Superior temporal gyrus (tissue), 1 donor: ENCODE measurements around the gene STK32B.
"Not testable (repeated sequence)": the region's sequence is repeated elsewhere in the genome, so short reads cannot be mapped to it uniquely, and the experiment has no call there.

Experiments
- DNase-seq: peaks from one replicate; pipeline ENCODE4 v3.0.0-alpha.2; 2016; ENCODE audit errors: extremely low spot score

The STK32B gene

DNA sequence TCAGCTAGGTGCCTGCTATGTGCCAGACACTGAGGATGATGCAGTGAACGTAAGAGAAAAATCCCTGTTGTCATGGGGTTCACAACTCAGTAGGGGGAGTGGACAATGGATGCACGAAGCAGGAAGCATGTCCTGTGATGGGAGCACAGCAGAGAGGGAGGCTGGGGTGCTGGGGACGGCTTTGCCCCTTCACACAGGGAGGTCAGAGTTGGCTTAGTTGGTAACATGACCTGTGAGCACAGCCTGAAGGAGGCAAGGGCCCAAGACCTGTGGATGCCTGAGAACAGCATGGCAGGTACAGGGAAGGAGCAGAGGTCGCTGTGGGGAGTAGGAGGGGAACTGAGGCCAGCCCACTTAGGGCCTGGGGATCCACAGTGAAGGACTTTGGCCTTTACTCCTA lies 109.4 kb downstream of the STK32B start:
- no peak for DNase-seq

DNA sequence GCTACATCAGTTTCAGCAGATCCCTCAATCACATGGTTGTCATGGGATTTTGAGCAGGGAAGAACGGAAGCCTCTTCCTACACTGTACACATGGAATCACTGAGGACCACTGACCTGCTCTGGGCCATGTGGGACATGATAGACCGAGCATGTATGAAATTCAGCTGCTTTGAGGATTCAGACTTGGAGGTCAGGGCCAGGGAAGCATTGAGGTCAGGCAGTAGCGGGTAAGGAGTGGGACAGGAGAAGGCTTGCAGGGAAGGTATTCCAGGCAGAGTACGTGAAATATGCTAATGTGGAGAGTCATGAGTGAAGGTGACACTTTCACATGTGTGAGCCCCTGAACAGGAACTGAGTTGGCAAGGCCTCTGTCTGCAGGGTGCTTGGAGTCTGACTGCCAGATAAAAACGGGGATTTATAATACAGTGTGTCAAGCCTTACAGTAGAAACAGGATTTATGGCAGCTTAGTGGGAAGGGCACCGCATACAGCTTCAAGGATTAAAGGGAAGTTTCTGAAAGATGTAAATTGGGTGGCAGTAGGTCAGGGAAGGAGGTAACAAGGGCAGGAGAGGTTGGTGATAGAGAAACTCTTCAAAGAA lies 111.7 kb downstream of the STK32B start:
- DNase-seq: no peak

DNA sequence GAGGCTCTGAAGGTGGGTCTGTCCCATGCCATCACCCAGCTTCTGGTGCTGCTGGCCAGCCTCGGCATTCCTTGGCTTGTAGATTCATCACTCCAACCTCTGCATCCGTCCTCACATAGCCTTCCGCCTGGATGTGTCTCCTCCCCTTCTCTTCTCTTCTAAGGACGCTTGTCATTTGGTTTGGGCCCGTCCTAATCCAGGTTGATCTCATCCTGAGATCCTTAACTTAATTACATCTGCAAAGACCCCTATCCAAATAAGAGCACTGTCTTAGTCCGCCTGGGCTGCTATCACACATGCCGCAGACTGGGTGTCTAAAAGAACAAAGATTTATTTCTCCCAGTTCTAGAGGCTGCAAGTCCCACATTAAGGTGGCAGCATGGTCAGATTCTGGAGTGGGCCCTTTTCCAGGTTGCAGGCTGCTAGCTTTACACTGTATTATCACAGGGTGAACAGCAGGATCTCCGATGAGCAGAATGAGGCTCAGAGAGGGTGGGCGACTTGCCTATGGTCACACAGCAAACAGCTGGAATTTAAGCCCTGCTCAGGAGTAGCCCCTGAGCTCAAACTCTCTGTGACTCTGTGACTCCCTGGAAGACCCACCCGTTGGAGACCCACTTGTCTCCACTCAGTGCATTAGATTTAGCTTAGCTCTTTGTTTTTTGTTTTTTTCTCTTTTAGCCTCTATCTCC lies 113.1 kb downstream of the STK32B start:
- no peak for DNase-seq

- no peak for DNase-seq
These were observed 114.4 kb downstream of the STK32B start for GRCh38 chr4:5165420-5166369.

DNA sequence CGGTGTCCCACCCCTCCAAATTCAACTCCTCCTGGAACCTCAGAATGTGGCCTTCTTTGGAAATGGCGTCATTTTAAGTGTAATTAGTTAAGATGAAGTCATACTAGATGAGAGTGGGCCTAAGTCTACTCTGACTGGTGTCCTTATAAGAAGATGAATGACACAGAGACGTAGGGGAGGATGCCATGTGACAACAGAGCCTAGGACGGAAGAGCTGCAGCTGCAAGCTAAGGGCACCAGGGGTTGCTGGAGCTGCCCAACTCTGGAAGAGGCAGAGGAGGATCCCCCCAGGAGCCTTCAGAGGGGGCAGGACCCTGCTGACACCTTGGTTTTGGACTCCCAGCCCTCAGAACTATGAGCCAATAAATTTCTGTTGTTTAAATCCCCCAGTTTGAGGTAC lies 115.1 kb downstream of the STK32B start:
- no peak for DNase-seq

- DNase-seq: no peak
These were observed 117.6 kb downstream of the STK32B start for GRCh38 chr4:5168891-5169290.

DNA sequence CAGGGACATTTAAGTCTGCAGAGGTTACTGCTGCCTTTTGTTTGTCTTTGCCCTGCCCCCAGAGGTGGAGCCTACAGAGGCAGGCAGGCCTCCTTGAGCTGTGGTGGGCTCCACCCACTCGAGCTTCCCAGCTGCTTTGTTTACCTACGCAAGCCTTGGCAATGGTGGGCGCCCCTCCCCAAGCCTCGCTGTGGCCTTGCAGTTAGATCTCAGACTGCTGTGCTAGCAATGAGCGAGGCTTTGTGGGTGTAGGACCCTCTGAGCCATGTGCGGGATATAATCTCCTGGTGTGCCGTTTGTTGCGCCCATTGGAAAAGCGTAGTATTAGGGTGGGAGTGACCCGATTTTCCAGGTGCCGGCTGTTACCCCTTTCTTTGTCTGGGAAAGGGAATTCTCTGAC lies 124.6 kb downstream of the STK32B start:
- DNase-seq: not testable (repeated sequence)

GRCh38 chr4:5184606-5185005 lies 133.3 kb downstream of the STK32B start:
- DNase-seq: no peak

DNA sequence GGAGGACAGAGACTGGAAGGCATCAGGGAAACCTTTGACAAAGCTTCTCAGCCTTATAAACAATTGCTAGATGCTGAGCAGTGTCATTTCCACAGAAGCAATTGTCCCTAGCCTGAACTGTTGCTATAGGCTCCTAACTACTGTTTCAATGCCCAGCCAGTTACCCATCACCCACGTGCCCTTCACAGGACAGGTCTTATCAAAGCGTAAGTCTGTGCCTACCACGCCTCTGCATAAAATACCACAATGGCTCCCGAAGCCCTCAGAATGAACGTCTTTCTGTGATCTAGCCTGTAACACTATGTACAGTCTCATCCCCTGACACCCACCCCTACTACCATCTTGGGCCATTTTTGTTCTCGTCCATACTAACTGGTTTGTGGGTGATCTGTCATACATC lies 134.3 kb downstream of the STK32B start:
- DNase-seq: no peak

DNA sequence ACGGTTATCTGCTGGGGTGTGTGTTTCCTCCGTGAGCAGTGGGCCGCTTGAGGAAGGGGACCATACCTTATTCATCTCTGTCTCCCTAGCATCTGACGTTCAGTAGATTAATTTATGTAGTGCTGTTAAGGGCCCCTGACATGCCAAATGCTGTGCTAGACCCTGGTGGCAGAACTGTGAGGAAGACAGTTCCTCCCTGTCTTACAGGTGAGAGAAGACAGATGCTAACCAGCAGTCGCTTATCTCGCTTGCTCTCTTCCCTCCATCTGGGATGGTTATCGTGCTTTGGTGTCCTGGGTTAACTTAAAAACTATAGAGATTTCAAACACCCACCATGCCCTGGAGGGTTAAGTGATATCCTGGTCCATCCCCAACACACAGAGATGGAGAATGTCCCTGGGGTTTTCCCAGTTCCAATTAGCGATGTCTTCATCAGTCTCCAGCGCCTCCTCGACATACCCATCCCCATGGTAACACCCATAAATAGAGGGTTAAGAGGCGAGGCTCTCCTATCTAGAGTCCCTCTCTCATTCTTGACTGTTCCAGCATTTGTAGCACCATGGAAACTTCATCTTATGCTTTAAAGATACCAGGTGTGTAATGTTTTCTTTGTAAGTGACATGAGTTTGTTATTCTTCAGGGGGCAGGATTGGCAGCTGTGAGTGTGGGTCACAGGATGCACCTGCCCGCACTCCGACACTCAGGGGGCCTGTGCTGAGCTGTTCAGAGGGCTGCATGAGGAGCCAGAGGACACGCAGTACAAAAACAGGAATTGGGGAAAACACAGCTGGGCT lies 135.2 kb downstream of the STK32B start:
- no peak for DNase-seq

DNA sequence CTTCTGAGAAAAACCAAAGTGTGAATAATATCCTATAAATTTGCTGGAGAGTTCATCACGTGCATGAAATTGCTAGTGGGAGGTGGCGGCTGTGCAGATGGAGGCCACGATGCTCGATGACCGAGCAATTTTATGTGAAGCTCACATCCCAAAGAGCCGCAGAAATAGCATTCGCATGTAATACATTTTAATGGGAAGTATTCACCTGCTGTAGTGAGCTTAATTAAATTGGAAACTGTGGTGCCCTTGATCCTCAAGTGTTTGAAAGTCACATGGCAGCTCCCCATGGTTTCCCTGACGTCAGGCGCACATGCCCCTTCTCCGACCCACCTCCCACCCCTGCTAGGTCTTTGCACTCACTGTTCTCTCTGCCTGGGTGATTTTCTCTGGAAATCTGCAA lies 136.8 kb downstream of the STK32B start:
- no peak for DNase-seq

- no peak for DNase-seq
These were observed 140.6 kb downstream of the STK32B start for GRCh38 chr4:5191831-5192230.

DNA sequence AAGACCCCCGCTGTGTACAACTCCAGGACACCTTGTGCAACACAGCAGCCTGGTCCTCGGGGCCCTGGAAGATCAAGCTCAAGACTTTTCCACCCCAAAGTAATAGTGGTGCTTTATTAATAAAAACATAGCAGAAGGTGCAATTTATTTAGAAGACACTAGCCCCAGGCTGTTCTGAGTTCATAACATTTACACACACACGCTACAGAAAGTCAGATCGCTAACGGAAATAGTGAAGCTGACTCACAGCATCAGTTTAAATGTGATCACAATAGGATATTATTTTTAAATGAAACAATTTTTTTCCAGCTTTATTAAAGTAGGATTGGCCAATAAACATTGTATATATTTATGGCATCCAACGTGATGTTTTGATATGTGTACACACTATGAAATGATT lies 141.0 kb downstream of the STK32B start:
- no peak for DNase-seq

GRCh38 chr4:5192678-5193077 lies 141.4 kb downstream of the STK32B start:
- no peak for DNase-seq

GRCh38 chr4:5198656-5199541 lies 147.6 kb downstream of the STK32B start:
- DNase-seq: no peak

- no peak for DNase-seq
These were observed 148.6 kb downstream of the STK32B start for GRCh38 chr4:5199912-5200311.

GRCh38 chr4:5200513-5200912 lies 149.2 kb downstream of the STK32B start:
- DNase-seq: no peak

GRCh38 chr4:5203309-5203992 lies 152.2 kb downstream of the STK32B start:
- DNase-seq: no peak

- DNase-seq: no peak
These were observed 152.7 kb downstream of the STK32B start for GRCh38 chr4:5203993-5204310.

- DNase-seq: no peak
These were observed 153.5 kb downstream of the STK32B start for GRCh38 chr4:5204781-5205180.
